Measurements from ENCODE around the gene CPT1C.

DNA sequence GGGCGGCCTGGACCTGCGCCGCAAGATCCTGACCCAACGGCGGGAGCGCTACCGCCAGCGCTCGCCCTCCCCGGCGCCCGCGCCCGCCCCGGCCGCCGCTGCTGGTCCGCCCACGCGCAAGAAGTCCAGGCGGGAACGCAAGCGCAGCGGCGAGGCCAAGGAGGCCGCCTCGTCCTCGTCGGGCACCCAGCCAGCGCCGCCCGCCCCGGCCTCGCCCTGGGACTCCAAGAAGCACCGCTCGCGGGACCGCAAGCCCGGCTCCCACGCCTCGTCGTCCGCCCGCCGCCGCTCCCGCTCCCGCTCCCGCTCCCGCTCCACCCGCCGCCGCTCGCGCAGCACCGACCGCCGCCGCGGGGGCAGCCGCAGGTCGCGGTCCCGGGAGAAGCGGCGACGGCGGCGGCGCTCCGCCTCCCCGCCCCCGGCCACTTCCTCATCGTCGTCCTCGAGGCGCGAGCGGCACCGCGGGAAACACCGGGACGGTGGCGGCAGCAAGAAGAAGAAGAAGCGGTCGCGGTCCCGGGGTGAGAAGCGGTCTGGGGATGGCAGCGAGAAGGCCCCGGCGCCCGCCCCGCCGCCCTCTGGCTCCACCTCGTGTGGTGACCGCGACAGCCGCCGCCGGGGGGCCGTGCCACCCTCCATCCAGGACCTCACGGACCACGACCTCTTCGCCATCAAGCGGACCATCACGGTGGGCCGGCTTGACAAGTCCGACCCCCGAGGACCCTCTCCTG, 38.9 kb upstream of the CPT1C start:
- TF ChIP-seq, protein P1, sequence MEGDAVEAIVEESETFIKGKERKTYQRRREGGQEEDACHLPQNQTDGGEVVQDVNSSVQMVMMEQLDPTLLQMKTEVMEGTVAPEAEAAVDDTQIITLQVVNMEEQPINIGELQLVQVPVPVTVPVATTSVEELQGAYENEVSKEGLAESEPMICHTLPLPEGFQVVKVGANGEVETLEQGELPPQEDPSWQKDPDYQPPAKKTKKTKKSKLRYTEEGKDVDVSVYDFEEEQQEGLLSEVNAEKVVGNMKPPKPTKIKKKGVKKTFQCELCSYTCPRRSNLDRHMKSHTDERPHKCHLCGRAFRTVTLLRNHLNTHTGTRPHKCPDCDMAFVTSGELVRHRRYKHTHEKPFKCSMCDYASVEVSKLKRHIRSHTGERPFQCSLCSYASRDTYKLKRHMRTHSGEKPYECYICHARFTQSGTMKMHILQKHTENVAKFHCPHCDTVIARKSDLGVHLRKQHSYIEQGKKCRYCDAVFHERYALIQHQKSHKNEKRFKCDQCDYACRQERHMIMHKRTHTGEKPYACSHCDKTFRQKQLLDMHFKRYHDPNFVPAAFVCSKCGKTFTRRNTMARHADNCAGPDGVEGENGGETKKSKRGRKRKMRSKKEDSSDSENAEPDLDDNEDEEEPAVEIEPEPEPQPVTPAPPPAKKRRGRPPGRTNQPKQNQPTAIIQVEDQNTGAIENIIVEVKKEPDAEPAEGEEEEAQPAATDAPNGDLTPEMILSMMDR (IDR thresholded peaks at IDR 0.05 in 4 of 5, conservative IDR thresholded peaks at IDR 0.05 in 1 of 5) = no peak
- no peak for TF ChIP-seq POLR2A (IDR thresholded peaks at IDR 0.05)
